T-helper 2 cell (primary cell): ENCODE results near the gene MYO10.
"Not testable (repeated sequence)": the region's sequence is repeated elsewhere in the genome, so short reads cannot be mapped to it uniquely, and the experiment has no call there.

Source experiments
- DNase-seq, 5 experiments: peaks; one replicate each; pipeline versions ENCODE4 v3.0.0 to v3.0.0-alpha.2; 2012 to 2022

Gene MYO10

DNA sequence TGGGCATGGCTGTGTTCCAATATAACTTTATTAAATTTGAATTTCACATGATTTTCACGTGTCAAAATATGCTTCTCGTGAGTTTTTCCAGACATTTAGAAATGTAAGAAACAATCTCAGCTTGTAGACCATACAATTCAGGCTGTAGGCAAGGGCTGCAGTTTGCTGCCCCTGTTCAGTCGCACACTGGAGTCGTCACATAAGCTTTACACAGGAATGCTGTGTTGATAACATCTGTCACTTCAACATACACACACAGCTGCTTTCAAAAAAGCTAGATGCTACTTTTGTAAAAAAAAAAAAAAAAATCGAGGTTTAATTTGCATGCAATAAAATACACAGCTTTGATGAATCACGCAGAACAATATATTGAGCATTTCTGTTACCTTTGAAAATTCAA, 77.9 kb downstream of the MYO10 start:
- no peak for DNase-seq

DNA sequence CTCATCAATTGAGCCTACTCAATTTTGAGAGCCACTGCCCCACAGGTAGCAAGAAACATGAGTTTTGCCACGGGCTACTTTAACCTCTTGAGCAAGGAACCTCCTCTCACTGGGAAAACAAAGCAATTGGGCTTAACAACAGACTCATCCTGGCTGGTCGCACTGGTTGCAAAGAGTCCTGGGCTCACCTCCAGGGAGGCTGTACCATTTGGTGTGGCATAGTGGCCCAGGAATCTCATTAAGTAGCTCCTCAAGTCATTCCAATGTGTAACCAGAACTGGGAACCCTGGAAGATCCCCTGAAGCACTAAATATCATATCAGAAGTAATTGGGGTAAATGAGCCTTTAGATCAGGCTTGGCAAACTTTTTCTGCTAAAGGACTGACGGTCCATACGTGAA, 78.5 kb downstream of the MYO10 start:
- DNase-seq, result no peak

DNA sequence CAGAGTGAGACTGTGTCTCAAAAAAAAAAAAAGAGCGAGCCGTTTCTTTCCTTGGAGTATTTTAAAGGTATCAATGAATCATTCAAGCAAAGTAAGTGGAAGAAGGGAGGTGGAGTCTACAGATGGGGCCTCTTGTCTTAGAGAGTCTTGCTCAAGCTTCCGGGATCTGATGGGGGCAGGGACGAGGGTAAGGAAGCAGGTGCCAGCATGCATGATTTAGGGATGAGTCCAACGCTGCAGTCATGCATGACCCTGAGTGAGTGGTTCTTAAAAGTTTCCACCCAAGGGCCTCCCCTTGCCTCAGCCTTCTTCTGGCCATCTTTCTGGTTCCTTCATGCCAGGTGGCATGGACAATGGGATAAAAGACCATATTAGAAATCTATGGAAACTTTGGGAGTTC, 79.6 kb downstream of the MYO10 start:
- no peak for DNase-seq

DNA sequence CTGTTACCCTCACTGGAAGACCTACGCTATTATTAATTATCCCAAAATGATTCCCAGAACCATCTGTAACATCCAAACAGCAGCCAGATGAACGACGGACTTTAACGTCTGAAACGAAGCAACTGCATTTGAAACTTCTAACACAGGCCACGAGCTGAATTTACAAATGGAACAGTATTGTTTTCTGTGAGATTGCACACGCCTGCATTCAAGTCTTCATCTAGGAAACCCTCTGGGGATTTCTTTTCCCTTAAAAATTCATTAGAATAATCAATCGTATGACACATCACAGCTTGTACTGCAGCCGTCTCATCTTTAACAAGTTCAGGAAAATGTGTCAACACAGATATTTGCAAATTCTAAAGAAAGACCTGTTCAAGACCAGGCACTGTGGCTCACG, 80.2 kb downstream of the MYO10 start:
- no peak for DNase-seq

DNA sequence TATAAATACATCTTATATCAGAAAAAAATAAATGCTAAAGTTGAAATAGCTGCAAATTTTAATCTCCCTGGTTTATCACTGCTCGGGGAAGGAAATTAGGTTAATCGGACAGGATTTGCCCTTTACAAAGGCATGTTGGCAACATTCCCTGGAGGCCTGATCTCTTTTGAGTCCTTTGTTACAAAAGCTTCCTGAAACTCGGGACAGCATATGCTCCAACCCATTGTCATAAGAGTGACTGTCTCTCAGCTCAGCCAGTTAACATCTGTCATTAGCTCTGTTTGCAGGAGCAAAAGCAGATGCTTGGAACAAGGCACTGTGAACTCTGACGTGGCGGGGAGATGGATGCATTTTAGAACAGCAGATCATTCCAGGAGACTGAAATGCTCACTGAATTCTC, 80.6 kb downstream of the MYO10 start:
- DNase-seq, result no peak

DNA sequence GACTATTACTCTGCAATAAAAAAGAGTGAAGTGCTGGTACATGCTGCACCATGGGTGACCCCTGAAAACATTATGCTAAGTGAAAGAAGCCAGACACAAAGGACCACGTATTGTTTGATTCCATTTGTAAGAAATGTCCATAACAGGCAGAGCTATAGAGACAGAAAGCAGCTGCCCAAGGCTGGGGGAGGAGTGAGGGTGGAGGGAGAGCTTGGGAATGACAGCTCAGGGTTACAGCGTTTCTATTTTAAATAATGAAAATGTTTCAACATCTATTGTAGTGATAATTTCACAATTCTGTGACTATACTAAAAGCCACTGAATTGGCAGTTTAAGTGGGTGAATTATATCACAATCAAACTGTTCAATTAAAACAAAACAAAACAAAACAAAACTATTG, 81.7 kb downstream of the MYO10 start:
- no peak for DNase-seq

DNA sequence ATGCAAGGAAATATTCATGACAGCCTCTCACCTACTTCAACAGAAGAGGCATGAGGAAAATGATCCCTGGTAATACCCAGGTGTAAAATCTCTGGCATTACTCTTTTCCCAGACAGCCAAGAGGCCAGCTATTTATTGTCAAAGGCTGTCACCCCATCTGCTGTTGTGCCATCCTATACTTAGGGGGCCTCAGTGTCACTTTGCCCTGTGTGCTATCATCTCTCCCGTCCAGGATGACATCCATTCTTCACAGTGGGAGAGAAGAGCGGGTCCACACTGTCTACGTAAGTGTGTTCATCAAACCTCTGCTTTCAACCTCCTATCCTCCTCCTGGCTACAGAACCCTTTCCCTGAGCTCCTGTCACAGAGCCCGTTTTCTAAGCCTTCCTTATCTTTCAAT, 82.6 kb downstream of the MYO10 start:
- DNase-seq, result no peak

DNA sequence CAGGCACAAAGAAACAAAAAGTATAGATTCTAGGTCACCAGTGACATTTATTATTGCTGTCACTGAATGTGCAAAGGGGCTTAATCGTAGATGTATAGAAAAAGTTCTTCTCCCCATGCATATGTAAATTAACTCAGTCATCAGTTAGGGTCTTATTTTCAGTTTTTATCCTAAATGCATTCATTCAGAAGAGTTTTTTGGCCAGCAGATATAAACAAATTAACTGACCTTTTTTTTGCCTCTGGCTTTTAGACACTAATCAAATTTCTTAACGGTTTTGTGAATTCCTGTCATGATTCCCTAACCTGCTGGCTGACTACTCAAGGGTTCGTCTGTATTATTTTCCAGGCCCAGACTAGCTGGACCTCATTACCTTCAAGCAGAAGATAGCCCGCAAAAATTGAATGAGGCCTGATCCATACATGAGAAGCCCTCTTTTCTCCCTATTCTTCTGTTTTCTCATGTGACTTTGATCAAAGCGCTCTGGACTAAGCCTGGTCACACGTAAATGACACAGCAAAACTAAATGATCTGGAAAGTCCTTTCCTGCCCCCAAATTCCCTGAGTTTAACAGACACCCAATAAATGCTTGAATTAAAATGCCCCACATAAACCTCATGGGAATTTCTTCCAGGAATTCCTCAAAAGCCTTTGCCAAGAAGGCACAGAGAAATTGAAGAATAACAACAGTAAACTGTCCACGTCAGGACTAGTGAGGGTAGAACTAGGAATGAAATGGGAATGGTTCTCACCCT, 83.7 kb downstream of the MYO10 start:
- no peak for DNase-seq

DNA sequence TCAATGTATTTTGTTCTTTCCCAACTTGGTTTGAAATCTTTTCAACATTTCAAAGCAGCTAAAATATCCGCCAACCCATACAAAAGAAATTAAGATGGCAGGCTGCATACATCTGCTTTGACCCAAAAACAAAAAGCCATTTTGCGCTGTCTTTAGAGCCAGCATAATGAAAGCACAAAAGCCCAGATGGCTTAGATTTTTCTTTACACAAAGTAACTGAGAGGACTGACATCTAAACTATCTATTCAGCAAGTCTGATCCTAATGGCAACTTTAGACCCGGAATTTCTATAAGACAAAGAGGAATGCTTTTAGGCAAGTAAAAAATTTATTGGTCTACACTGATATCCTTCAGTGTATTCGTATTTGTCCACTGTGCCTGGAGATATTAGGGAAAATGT, 86.3 kb downstream of the MYO10 start:
- DNase-seq, result no peak

DNA sequence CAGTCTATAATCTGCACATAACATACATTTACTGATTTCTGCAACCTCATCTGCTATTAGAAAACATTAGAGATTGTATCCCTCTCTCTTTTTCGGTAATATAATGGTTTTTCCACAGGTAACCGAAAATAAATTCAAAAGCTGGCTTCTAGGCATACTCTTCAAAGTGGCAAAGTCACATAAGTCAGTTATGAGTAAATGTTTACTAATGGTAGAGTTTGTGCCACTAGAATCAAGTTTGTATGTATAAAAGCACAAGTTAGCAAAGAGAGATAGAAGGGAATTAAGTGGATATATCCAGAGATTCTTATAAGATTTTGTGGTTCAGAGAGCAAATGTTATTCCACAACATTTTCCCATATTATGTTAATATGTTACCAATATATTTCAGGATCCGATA, 86.9 kb downstream of the MYO10 start:
- DNase-seq, result no peak

DNA sequence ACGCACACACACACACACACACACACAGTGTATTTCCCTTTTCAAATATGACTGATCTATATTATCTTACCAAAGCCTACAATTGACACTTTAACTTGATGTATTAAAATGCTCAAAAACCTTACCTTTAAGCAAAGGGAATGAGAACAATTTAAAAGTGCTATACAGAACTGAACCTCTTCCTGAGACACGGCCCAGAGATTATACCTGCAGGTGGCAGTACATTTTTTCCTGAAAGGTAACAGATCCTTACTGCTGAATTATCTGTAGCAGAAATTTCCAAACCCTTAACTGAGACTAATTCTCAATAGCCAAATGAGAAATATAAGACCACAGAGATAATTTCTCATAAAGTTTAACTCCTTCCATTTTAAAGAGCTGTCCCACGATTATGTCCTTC, 91.1 kb downstream of the MYO10 start:
- no peak for DNase-seq

DNA sequence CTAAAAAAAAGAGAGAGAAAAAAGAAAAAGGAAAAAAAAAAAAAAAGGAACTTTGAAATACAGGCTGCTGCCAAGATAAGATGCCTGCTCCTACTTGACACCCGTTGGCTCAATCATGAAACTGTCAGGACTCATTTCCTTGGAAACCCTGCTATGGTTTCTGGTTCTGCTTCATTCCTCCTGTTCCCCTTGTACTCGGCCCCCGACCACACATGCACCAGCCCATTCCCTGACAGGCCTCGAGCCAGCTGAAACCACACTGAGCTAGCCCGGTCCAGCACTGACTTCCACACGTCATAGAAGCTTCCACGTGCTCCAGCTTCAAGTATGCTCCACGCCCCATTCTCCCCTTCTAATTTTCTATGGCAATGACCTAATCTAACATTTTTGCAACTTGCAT, 93.2 kb downstream of the MYO10 start:
- no peak for DNase-seq

DNA sequence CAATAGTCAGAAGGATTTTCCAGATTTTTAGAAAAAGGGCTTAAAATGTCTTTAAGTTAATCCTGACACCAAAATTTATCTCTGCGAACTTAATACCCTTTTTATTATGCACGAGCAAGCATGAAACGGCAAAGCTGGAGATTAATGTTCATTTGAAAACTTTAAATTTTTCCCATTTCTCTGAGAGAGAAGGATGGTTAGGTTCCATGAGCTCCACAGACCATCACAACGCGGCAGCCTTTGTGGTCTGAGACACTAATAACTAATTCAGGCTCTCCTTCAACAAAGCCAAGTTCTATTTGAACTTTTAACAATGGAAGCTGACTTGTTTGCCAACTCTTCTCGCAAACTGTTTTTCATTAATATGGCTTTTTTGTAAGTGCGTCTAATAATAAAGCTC, 94.7 kb downstream of the MYO10 start:
- no peak for DNase-seq

DNA sequence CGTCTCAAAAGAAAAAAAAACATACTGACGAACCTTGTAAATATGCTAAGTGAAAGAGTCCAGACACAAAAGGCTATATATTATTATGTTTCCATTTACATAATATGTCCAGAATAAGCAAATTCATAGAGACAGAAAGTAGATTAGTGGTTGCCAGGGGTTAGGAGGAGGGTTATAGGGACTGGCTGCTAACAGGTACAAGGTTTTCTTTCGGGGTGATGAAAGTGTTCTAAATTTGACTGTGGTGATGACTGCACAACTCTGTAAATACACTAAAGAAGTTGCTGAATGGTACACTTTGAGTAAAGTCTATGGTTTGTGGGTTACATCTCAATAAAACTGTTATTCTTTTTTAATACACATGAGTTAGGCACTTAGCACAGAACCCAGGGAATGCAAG, 98.8 kb downstream of the MYO10 start:
- no peak for DNase-seq

DNA sequence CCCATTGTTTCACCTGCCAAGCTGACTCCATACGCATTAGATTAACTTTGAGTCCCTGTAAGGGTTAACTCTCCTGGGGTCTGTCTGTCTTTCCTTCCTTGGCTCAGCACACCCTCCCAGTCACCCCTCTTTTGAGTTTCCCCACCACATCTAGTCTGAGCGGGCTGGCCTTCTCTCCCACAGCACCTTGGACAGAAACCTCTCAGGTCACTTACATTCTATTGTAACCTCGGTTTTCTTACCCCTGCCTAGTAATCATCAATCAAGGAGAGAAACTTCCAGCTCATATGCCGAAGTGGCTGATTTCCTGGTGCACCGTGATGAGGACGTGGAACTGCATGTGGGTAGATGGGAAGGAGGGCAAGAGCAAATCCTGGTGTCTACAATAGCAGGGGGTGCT, 102.1 kb downstream of the MYO10 start:
- no peak for DNase-seq

DNA sequence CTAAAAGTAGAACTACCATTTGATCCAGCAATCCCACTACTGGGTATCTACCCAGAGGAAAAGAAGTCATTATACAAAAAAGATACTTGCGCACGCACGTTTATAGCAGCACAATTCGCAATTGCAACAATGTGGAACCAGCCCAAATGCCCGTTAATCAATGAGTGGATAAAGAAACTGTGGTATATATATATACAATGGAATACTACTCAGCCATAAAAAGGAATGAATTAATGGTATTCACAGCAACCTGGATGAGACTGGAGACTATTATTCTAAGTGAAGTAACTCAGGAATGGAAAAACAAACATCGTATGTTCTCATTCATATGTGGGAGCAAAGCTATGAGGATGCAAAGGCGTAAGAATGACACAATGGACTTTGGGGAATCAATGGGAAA, 104.8 kb downstream of the MYO10 start:
- DNase-seq, result not testable (repeated sequence)

DNA sequence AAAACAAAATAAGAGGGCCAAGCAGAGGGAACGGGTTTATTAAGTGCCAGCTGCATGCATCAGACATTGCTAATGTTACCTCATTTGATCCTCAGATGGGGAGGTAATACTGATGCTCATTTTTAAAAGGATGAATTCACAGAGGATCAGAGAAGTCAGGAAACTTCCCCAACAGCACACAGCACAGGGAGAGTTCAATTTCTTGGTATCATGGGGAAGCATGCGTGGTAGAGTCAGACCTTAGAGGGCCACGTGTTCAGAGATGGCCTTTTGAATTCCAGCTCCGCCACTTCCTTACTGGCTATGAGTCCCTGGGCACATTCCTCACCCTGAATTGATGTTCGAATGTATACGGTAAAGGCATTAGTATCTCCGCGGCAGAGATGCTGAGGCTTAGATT, 108.3 kb downstream of the MYO10 start:
- DNase-seq, result no peak

DNA sequence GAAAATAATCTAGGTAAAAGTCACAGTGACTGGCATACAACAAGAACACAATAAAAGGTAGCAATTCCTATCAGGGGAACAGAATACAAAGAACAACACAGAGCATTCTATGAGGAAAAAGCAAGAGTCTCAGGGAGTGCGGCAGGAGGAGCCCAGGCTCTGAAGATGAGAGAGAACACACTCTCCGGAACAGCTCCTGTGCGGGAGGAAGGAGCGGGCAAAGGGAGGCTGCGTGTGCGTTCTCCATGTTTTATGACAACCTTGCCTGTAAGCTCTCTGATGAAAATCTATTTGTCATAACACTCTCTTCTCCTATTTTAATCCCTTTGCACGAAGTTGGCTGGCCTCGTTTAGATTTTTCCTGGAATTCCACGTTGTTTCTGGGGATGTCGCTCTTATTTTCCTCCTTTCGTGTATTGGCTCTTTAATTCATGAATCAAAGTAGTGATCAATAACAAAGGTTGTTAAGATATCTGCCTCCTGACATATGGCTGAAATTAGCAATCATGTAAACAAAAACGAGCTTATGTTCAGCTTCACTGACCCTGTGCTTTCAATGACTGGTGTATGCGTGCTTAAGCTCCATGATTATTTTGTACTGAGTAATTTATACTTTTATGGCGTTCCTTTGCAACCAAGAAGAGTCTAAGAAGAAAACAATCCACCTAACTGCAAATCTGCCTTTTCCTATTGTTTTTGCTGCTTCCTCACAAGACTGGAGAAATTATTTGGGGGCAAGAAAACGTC, 109.5 kb downstream of the MYO10 start:
- no peak for DNase-seq

DNA sequence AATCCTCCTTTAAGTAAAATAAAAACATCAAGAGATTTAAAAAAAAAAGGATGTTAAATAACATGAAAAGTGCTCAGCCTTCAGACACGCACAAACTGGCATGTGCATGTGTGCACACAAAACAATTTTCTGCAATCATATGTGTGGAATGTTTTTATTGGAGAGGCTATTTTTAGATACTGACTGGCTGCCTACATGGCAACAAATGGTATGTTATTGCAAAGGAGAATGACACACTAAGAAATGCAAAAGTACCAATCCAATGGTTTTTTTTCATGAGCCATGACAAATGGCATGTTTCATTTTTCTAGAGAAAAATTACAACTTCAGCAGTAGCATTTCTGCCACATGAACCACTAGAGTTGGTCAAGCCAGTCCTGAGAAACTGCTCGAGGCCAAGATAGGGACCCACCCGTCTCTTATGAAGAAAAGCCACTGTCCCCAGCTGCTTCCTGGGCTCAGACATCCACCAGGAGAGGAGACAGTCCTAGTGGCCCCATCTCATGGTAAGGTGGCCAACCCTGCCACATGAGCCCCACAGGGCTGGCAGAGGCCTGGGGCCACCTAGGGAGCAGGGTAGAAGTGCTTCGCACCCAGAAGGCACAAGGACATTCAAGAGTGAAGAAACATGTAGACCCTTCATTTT, 116.4 kb downstream of the MYO10 start:
- DNase-seq, result no peak

DNA sequence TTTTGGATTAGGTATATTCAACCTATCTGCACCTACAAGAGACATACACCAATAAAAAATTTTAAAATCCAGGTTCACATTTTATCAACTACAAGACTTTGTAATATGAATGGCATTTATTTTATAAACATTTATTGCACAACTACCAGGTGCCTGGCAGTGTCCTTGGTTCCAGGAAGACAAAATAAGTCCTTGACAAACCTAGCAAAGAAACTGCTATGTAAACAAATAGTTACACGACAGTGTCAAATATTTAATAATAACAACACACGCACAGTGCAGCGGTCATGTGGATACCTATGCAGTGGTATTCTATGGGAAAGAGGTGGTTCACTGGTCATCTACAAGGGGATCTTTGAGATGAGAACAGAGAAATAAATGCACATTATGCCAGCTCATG, 120.7 kb downstream of the MYO10 start:
- DNase-seq, result no peak

DNA sequence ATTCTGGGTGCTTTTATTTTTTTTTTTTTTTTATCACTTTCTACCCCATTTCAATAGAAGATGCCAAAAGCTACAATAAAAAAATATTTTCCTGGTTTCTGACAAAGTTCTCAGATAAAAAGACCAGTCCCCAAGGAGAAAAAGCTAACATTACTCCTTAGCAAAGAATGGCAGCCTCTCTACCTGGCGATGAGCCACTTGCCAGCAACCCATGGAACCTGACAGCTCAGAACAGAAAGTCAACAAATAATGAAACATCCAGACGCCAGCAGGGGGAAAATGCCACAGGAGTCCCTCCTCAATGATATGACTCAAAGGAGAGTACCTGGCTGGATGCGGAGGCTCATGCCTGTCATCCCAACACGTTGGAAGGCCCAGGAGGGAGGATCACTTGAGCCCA, 123.2 kb downstream of the MYO10 start:
- no peak for DNase-seq

DNA sequence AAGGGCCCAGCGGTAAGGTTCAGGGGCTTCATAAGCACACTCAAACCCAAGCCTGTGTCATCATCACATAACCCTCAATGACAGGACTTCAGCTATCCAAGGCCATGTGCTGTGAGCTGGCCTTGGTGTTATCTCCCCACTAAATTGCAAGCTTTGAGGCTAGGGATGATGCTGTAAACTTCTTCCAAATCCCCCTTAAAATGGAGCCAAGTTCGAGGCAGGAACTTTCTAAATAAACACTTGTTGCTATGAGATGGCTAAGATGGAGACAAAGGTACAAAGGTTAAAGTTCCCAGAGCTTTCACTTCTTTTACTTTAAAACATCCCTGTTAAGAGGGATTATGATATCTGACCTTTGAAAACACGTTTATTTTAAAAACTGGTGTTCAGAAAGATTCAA, 123.6 kb downstream of the MYO10 start:
- no peak for DNase-seq

DNA sequence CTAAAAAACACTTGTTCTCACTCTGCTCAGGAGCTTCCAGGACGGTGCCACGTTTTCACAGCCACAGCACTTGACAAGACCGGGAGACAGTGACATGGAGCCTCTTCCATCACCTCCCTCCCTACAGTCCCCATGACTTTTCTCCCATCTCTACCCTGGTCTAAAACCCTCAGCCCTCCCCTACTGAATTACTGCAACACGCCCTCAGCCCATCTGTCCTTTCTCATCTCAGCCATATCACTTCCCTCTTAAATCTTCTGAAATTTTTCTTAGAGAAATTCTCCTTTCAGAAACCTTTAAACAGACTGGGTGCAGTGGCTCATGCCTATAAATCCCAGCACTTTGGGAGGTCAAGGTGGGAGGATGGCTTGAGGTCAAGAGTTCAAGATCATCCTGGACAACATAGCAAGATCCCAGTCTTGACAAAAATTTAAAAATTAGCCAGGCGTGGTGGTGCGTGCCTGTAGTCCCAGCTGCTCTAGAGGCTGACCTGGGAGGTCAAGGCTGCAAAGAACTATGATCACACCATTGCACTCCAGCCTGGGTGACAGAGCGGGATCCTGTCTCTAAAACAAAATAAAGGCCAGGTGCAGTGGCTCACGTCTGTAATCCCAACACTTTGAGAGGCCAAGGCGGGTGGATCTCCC, 125.8 kb downstream of the MYO10 start:
- DNase-seq, result no peak
